Stimulated activated CD8-positive, alpha-beta memory T cell treated with anti-CD3 and anti-CD28 coated beads, Interleukin-12 subunit alpha, Interleukin-12 subunit beta, amount 100 ng/mL, for 4 hours (primary cell): Measurements from ENCODE around the gene CHST11.
A peak's percentile ranks its signal among the peaks of the same experiment; 100 is the strongest.
"Not testable (repeated sequence)": the region's sequence is repeated elsewhere in the genome, so short reads cannot be mapped to it uniquely, and the experiment has no call there.

Experiments used
- DNase-seq: peaks from one replicate; pipeline ENCODE4 v3.0.0-alpha.2; 2020; ENCODE audit warnings: low read depth

Gene CHST11

GRCh38 chr12:104764225-104765091 is 307.7 kb downstream of the CHST11 start:
- DNase-seq: no peak

- DNase-seq: no peak
Measured at GRCh38 chr12:104767261-104767660, 310.5 kb downstream of the CHST11 start.

- DNase-seq: no peak
Measured at GRCh38 chr12:104768033-104768432, 311.3 kb downstream of the CHST11 start.

GRCh38 chr12:104769144-104769561 is 312.4 kb downstream of the CHST11 start:
- no peak for DNase-seq

- DNase-seq: no peak
Measured at GRCh38 chr12:104772336-104772735, 315.6 kb downstream of the CHST11 start.

GRCh38 chr12:104775731-104776231 is 319.0 kb downstream of the CHST11 start:
- no peak for DNase-seq

GRCh38 chr12:104779134-104779533 is 322.4 kb downstream of the CHST11 start:
- DNase-seq: no peak

- no peak for DNase-seq
Measured at GRCh38 chr12:104782296-104782695, 325.5 kb downstream of the CHST11 start.

GRCh38 chr12:104784592-104784991 is 327.8 kb downstream of the CHST11 start:
- DNase-seq: no peak

GRCh38 chr12:104785886-104786285 is 329.1 kb downstream of the CHST11 start:
- DNase-seq: no peak

- no peak for DNase-seq
Measured at GRCh38 chr12:104786352-104786751, 329.6 kb downstream of the CHST11 start.

- DNase-seq: no peak
Measured at GRCh38 chr12:104788840-104789271, 332.1 kb downstream of the CHST11 start.

GRCh38 chr12:104790296-104791125 is 333.8 kb downstream of the CHST11 start:
- peak; percentile 8 for DNase-seq

- DNase-seq: no peak
Measured at GRCh38 chr12:104792570-104792969, 335.8 kb downstream of the CHST11 start.

- DNase-seq: no peak
Measured at GRCh38 chr12:104793285-104793684, 336.5 kb downstream of the CHST11 start.

GRCh38 chr12:104793968-104794367 is 337.2 kb downstream of the CHST11 start:
- DNase-seq: no peak

- DNase-seq: no peak
Measured at GRCh38 chr12:104796475-104796862, 339.7 kb downstream of the CHST11 start.

GRCh38 chr12:104799458-104799857 is 342.7 kb downstream of the CHST11 start:
- no peak for DNase-seq

GRCh38 chr12:104801005-104801404 is 344.3 kb downstream of the CHST11 start:
- DNase-seq: no peak

GRCh38 chr12:104801427-104801826 is 344.7 kb downstream of the CHST11 start:
- DNase-seq: no peak

GRCh38 chr12:104802208-104802607 is 345.5 kb downstream of the CHST11 start:
- no peak for DNase-seq

- DNase-seq: no peak
Measured at GRCh38 chr12:104805186-104805585, 348.4 kb downstream of the CHST11 start.

- not testable (repeated sequence) for DNase-seq
Measured at GRCh38 chr12:104806194-104806593, 349.4 kb downstream of the CHST11 start.
